ENCODE results near the gene NLK. TPM values are rescaled to one million over a fixed set of nuclear protein-coding genes. Genes with fewer than 3 reads are reported as not detected.
A peak's percentile ranks its signal among the peaks of the same experiment; 100 is the strongest.

NLK gene
- total RNA-seq, 1 experiment from 2014 or later, result 14.9 TPM

GRCh38 chr17:28045304-28045703, 2.8 kb downstream of the NLK start:
- no peaks in the 10 kb centered on the region for H3K36me3 ChIP-seq (ENCODE audit: low read depth, low read length)
- no peak overlapping the region for H3K27ac ChIP-seq (ENCODE audit: low read length)
- H3K9ac ChIP-seq (ENCODE audit: low read length), result no peak overlapping the region
- ChIA-PET CTCF (no interaction called here), POLR2A (ENCODE audit: unreplicated experiment) (no interaction called here)
- no peak overlapping the region for H2AFZ ChIP-seq (ENCODE audit: low read length)
- peak overlapping the region; percentile 82 for H3K4me3 ChIP-seq (ENCODE audit: low read length)
- intact Hi-C loops (cut with micrococcal nuclease), result loop anchor here (5.0 to 10.0 kb wide), 2 partner anchors 62 to 129 kb away; no protein-coding TSS in a partner anchor
- no peaks in the 10 kb centered on the region for H3K9me2 ChIP-seq (replicated peaks; ENCODE audit: low read length)
- H3K4me1 ChIP-seq (ENCODE audit: insufficient read depth, low read length), result peaks cover 32% of the 10 kb centered on the region
- no peaks in the 10 kb centered on the region for H3K9me3 ChIP-seq (ENCODE audit: low read length)
- ATAC-seq, result no peak
- H4K20me1 ChIP-seq (ENCODE audit: low read length), result peaks cover 13% of the 10 kb centered on the region; the same call in 1 of the 2 replicates
- peaks cover 85% of the 10 kb centered on the region for H3K79me2 ChIP-seq (ENCODE audit: low read length)
- H3K27me3 ChIP-seq (ENCODE audit: low read length), result no peaks in the 10 kb centered on the region
- no peak for DNase-seq
- H3K4me2 ChIP-seq (ENCODE audit: low read length), result peak overlapping the region; percentile 73
- no TSS peak for BruUV-seq (replicated peaks)
- no peaks in the 10 kb centered on the region for H3F3A ChIP-seq (ENCODE audit: low read length, unreplicated experiment)
- TF ChIP-seq, protein P1, sequence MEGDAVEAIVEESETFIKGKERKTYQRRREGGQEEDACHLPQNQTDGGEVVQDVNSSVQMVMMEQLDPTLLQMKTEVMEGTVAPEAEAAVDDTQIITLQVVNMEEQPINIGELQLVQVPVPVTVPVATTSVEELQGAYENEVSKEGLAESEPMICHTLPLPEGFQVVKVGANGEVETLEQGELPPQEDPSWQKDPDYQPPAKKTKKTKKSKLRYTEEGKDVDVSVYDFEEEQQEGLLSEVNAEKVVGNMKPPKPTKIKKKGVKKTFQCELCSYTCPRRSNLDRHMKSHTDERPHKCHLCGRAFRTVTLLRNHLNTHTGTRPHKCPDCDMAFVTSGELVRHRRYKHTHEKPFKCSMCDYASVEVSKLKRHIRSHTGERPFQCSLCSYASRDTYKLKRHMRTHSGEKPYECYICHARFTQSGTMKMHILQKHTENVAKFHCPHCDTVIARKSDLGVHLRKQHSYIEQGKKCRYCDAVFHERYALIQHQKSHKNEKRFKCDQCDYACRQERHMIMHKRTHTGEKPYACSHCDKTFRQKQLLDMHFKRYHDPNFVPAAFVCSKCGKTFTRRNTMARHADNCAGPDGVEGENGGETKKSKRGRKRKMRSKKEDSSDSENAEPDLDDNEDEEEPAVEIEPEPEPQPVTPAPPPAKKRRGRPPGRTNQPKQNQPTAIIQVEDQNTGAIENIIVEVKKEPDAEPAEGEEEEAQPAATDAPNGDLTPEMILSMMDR (conservative IDR thresholded peaks at IDR 0.05; ENCODE audit: low read depth, low read length), result no peak
- no peak for TF ChIP-seq EZH2 (IDR thresholded peaks at IDR 0.05; ENCODE audit: low read length, unreplicated experiment)

GRCh38 chr17:28046034-28046825, 3.8 kb downstream of the NLK start:
- POLR2A ChIA-PET (ENCODE audit: unreplicated experiment), result no interaction called here
- peak overlapping the region; percentile 82; the same call in 1 of the 2 replicates for H3K4me3 ChIP-seq (ENCODE audit: low read length)
- H3F3A ChIP-seq (ENCODE audit: low read length, unreplicated experiment), result no peaks in the 10 kb centered on the region
- BruUV-seq (replicated peaks), result no TSS peak
- H3K36me3 ChIP-seq (ENCODE audit: low read depth, low read length), result no peaks in the 10 kb centered on the region
- TF ChIP-seq, protein P1 (conservative IDR thresholded peaks at IDR 0.05; ENCODE audit: low read depth, low read length), result no peak
- TF ChIP-seq EZH2 (IDR thresholded peaks at IDR 0.05; ENCODE audit: low read length, unreplicated experiment) (no peak), EZH2phosphoT487 (IDR thresholded peaks at IDR 0.05; ENCODE audit: borderline replicate concordance, low read length) (no peak)
- no peak overlapping the region for H2AFZ ChIP-seq (ENCODE audit: low read length)
- ATAC-seq (no peak), DNase-seq (no peak)
- CTCF ChIA-PET, result no interaction called here
- no peaks in the 10 kb centered on the region for H3K27me3 ChIP-seq (ENCODE audit: low read length)
- H4K20me1 ChIP-seq (ENCODE audit: low read length), result peaks cover 13% of the 10 kb centered on the region; the same call in 1 of the 2 replicates
- intact Hi-C loops (cut with micrococcal nuclease), result loop anchor here (5.0 to 10.0 kb wide), 2 partner anchors 61 to 129 kb away; no protein-coding TSS in a partner anchor
- H3K27ac ChIP-seq (ENCODE audit: low read length), result no peak overlapping the region
- H3K9me3 ChIP-seq (ENCODE audit: low read length), result no peaks in the 10 kb centered on the region
- H3K9me2 ChIP-seq (replicated peaks; ENCODE audit: low read length), result no peaks in the 10 kb centered on the region
- no peak overlapping the region for H3K9ac ChIP-seq (ENCODE audit: low read length)
- peaks cover 32% of the 10 kb centered on the region for H3K4me1 ChIP-seq (ENCODE audit: insufficient read depth, low read length)
- peaks cover 94% of the 10 kb centered on the region for H3K79me2 ChIP-seq (ENCODE audit: low read length)
- H3K4me2 ChIP-seq (ENCODE audit: low read length), result peak overlapping the region; percentile 73

DNA sequence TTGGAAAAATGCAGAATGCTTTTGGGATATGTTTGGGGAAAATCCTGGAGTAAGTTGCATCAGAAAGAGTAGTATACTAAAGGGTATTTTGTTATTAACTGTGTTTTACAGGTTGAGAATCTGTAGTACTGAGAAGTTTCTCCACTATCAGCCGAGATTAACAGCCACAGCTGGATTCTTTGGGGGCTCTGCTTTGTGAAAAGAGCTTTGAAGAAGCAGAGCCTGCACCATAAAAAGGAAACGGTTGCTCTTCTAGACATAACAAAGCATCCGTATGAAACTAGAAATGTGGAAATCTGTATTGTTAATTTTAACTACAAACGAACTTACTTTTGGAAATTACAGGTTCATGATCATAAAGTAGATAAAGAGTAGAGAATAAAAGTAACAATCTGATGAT, 5.3 kb downstream of the NLK start:
- no TSS peak for BruUV-seq (replicated peaks)
- ChIA-PET POLR2A (ENCODE audit: unreplicated experiment) (no interaction called here), CTCF (no interaction called here)
- Histone ChIP-seq H3K27ac (ENCODE audit: low read length) (no peak overlapping the region), H3F3A (ENCODE audit: low read length, unreplicated experiment) (no peaks in the 10 kb centered on the region), H3K9me2 (replicated peaks; ENCODE audit: low read length) (no peaks in the 10 kb centered on the region), H3K9me3 (ENCODE audit: low read length) (no peaks in the 10 kb centered on the region), H3K79me2 (ENCODE audit: low read length) (peaks cover 98% of the 10 kb centered on the region), H3K9ac (ENCODE audit: low read length) (no peak overlapping the region), H2AFZ (ENCODE audit: low read length) (no peak overlapping the region), H4K20me1 (ENCODE audit: low read length) (peaks cover 13% of the 10 kb centered on the region; the same call in 1 of the 2 replicates), H3K4me2 (ENCODE audit: low read length) (no peak overlapping the region), H3K4me3 (ENCODE audit: low read length) (no peak overlapping the region), H3K27me3 (ENCODE audit: low read length) (no peaks in the 10 kb centered on the region), H3K4me1 (ENCODE audit: insufficient read depth, low read length) (peaks cover 27% of the 10 kb centered on the region), H3K36me3 (ENCODE audit: low read depth, low read length) (no peaks in the 10 kb centered on the region)
- no peak for TF ChIP-seq EZH2phosphoT487 (IDR thresholded peaks at IDR 0.05; ENCODE audit: borderline replicate concordance, low read length)
- TF ChIP-seq, protein P1 (conservative IDR thresholded peaks at IDR 0.05; ENCODE audit: low read depth, low read length), result no peak
- no peak for TF ChIP-seq EZH2 (IDR thresholded peaks at IDR 0.05; ENCODE audit: low read length, unreplicated experiment)
- no peak for DNase-seq
- no peak for ATAC-seq
- intact Hi-C loops (cut with micrococcal nuclease), result loop anchor here (5.0 to 10.0 kb wide), 2 partner anchors 59 to 127 kb away; no protein-coding TSS in a partner anchor
